ENCODE results near the gene SULT1C3. TPM values are rescaled to one million over a fixed set of nuclear protein-coding genes. Genes with fewer than 3 reads are reported as not detected.

The SULT1C3 gene
- polyA plus RNA-seq, 1 donor (not counting 4 experiments of a cell fraction or from before 2014, with no cell fraction given): not detected

GRCh38 chr2:108293850-108294249, 54.1 kb downstream of the SULT1C3 start:
- H3K27ac ChIP-seq (ENCODE audit: control insufficient read depth, insufficient read depth, low read length): no peak overlapping the region
- TF ChIP-seq CTCF (optimal IDR thresholded peaks at IDR 0.05 in 1 of 3, IDR thresholded peaks at IDR 0.05 in 1 of 3, conservative IDR thresholded peaks at IDR 0.05 in 1 of 3; ENCODE audit: extremely low read depth in 1 of 3, insufficient read depth in 2 of 3, low read length in 3 of 3) (no peak), EZH2 (IDR thresholded peaks at IDR 0.05; ENCODE audit: low read length) (no peak)
- no peak overlapping the region for H3K4me2 ChIP-seq (ENCODE audit: control insufficient read depth, extremely low read depth, insufficient read depth, low read depth, low read length)

GRCh38 chr2:108297436-108298141, 57.8 kb downstream of the SULT1C3 start:
- TF ChIP-seq CTCF (optimal IDR thresholded peaks at IDR 0.05 in 1 of 3, IDR thresholded peaks at IDR 0.05 in 1 of 3, conservative IDR thresholded peaks at IDR 0.05 in 1 of 3; ENCODE audit: extremely low read depth in 1 of 3, insufficient read depth in 2 of 3, low read length in 3 of 3) (no peak), EZH2 (IDR thresholded peaks at IDR 0.05; ENCODE audit: low read length) (no peak)
- Histone ChIP-seq H3K4me2 (ENCODE audit: control insufficient read depth, extremely low read depth, insufficient read depth, low read depth, low read length) (peak overlapping the region; percentile 54), H3K27ac (ENCODE audit: control insufficient read depth, insufficient read depth, low read length) (peak overlapping the region; percentile 43), H3K9me1 (ENCODE audit: control insufficient read depth, extremely low read depth, insufficient read depth, low read length) (no peaks in the 10 kb centered on the region), H3K9ac (ENCODE audit: control insufficient read depth, extremely low read depth, insufficient read depth, low read length) (no peak overlapping the region), H3K4me1 (ENCODE audit: control insufficient read depth, extremely low read depth, insufficient read depth, low read length) (peaks cover 17% of the 10 kb centered on the region), H3K27me3 (ENCODE audit: control insufficient read depth, extremely low read depth, insufficient read depth, low read length) (no peaks in the 10 kb centered on the region), H2AFZ (ENCODE audit: control insufficient read depth, low read length) (peak overlapping the region; percentile 17), H3K4me3 (ENCODE audit: control insufficient read depth in 2 of 3, extremely low read depth in 1 of 3, insufficient read depth in 2 of 3, low read depth in 1 of 3, low read length in 3 of 3) (no peak overlapping the region), H3K9me3 (ENCODE audit: control insufficient read depth, low read depth, low read length) (no peaks in the 10 kb centered on the region), H4K20me1 (ENCODE audit: control insufficient read depth, extremely low read depth, insufficient read depth, low read length) (no peaks in the 10 kb centered on the region), H3K36me3 (ENCODE audit: control insufficient read depth in 2 of 2, extremely low read depth in 1 of 2, insufficient read depth in 2 of 2, low read length in 2 of 2) (no peaks in the 10 kb centered on the region), H3K79me2 (ENCODE audit: control insufficient read depth, insufficient read depth, low read length) (no peaks in the 10 kb centered on the region)
- dilution Hi-C loops (cut with MboI; ENCODE audit: extremely low pct_ligation_motif_present, low sequenced_read_pairs): no loop called here
- DNase-seq (ENCODE audit: low read depth, low spot score): peak; percentile 25
- FAIRE-seq: peak; percentile 67

More at GRCh38 chr2:108293850-108294249, 54.1 kb downstream of the SULT1C3 start:
- Histone ChIP-seq H4K20me1 (ENCODE audit: control insufficient read depth, extremely low read depth, insufficient read depth, low read length) (no peaks in the 10 kb centered on the region), H3K9ac (ENCODE audit: control insufficient read depth, extremely low read depth, insufficient read depth, low read length) (no peak overlapping the region), H3K27me3 (ENCODE audit: control insufficient read depth, extremely low read depth, insufficient read depth, low read length) (no peaks in the 10 kb centered on the region), H3K4me1 (ENCODE audit: control insufficient read depth, extremely low read depth, insufficient read depth, low read length) (peaks cover 17% of the 10 kb centered on the region), H3K4me3 (ENCODE audit: control insufficient read depth in 2 of 3, extremely low read depth in 1 of 3, insufficient read depth in 2 of 3, low read depth in 1 of 3, low read length in 3 of 3) (no peak overlapping the region), H3K9me1 (ENCODE audit: control insufficient read depth, extremely low read depth, insufficient read depth, low read length) (no peaks in the 10 kb centered on the region), H3K79me2 (ENCODE audit: control insufficient read depth, insufficient read depth, low read length) (no peaks in the 10 kb centered on the region), H2AFZ (ENCODE audit: control insufficient read depth, low read length) (no peak overlapping the region), H3K36me3 (ENCODE audit: control insufficient read depth in 2 of 2, extremely low read depth in 1 of 2, insufficient read depth in 2 of 2, low read length in 2 of 2) (no peaks in the 10 kb centered on the region), H3K9me3 (ENCODE audit: control insufficient read depth, low read depth, low read length) (no peaks in the 10 kb centered on the region)
- DNase-seq (ENCODE audit: low read depth, low spot score) (no peak), FAIRE-seq (no peak)
- dilution Hi-C loops (cut with MboI; ENCODE audit: extremely low pct_ligation_motif_present, low sequenced_read_pairs): no loop called here

Measured in keratinocyte (primary cell).